MM.1S (cell line): Measurements from ENCODE around the gene SPTBN1.

Experiments used
- DNase-seq: peaks from one replicate; pipeline ENCODE4 v3.0.0-alpha.2; 2015
- H2AFZ ChIP-seq: fragments of 300-600 bp; sonication (generic); 2 replicates; pipeline ENCODE4 v1.6.0; 2016; ENCODE audit warnings: antibody characterized with exemption, low read length
- H3F3A ChIP-seq: fragments of 300-600 bp; sonication (generic); 2 replicates; pipeline ENCODE4 v1.6.1; 2016; ENCODE audit warnings: mild to moderate bottlenecking, antibody characterized with exemption, low read length, moderate library complexity, mixed read lengths; ENCODE audit not compliant: insufficient read depth
- H3K27ac ChIP-seq: fragments of 300-600 bp; sonication (generic); 2 replicates; pipeline ENCODE4 v1.5.1; 2016; ENCODE audit warnings: mild to moderate bottlenecking, low read length
- H3K27me3 ChIP-seq: fragments of 300-600 bp; sonication (generic); replicated peaks from 2 replicates; pipeline ENCODE4 v1.6.0; 2016; ENCODE audit warnings: low read length; ENCODE audit not compliant: insufficient read depth
- H3K36me3 ChIP-seq: fragments of 300-600 bp; sonication (generic); replicated peaks from 2 replicates; pipeline ENCODE4 v1.6.1; 2016; ENCODE audit warnings: mild to moderate bottlenecking, low read length, mixed read lengths; ENCODE audit not compliant: insufficient read depth
- H3K4me1 ChIP-seq: fragments of 300-600 bp; sonication (generic); 2 replicates; pipeline ENCODE4 v1.6.1; 2016; ENCODE audit warnings: low read length, mixed read lengths
- H3K4me2 ChIP-seq: fragments of 300-600 bp; sonication (generic); 2 replicates; pipeline ENCODE4 v1.6.0; 2016; ENCODE audit warnings: low read depth, low read length
- H3K4me3 ChIP-seq: fragments of 300-600 bp; sonication (generic); 2 replicates; pipeline ENCODE4 v1.5.1; 2016; ENCODE audit warnings: low read length, mixed read lengths
- H3K79me2 ChIP-seq: fragments of 300-600 bp; sonication (generic); 2 replicates; pipeline ENCODE4 v1.6.1; 2016; ENCODE audit warnings: mixed run types, low read length, mixed read lengths
- H3K9ac ChIP-seq: fragments of 300-600 bp; sonication (generic); 2 replicates; pipeline ENCODE4 v1.6.1; 2016; ENCODE audit warnings: low read length, mixed read lengths
- H3K9me2 ChIP-seq: fragments of 300-600 bp; sonication (generic); replicated peaks from 2 replicates; pipeline ENCODE4 v1.6.1; 2016; ENCODE audit warnings: mild to moderate bottlenecking, low read length, mixed read lengths; ENCODE audit not compliant: insufficient read depth
- H3K9me3 ChIP-seq: fragments of 300-600 bp; sonication (generic); replicated peaks from 2 replicates; pipeline ENCODE4 v1.6.1; 2016; ENCODE audit warnings: mild to moderate bottlenecking, low read length, mixed read lengths; ENCODE audit not compliant: insufficient read depth
- H4K20me1 ChIP-seq: fragments of 300-600 bp; sonication (generic); 2 replicates; pipeline ENCODE4 v1.6.1; 2016; ENCODE audit warnings: mild to moderate bottlenecking, low read length, moderate library complexity, mixed read lengths; ENCODE audit not compliant: insufficient read depth
- CTCF ChIP-seq: fragments of 300-600 bp; sonication (generic); IDR thresholded peaks from 2 replicates; pipeline ENCODE4 v1.5.1; 2016; ENCODE audit warnings: antibody characterized with exemption, low read length, mixed read lengths
- EZH2 ChIP-seq: fragments of 300-600 bp; sonication (generic); optimal IDR thresholded peaks from 2 replicates; pipeline ENCODE3; 2017; ENCODE audit warnings: low read depth, mild to moderate bottlenecking, antibody characterized with exemption, low read length, mixed read lengths
- EZH2phosphoT487 ChIP-seq: fragments of 300-600 bp; sonication (generic); IDR thresholded peaks from 2 replicates; pipeline ENCODE4 v1.6.1; 2018; ENCODE audit warnings: antibody characterized with exemption, low read length

The SPTBN1 gene

GRCh38 chr2:54475285-54475684 lies 19.2 kb downstream of the SPTBN1 start:
- Histone ChIP-seq H3K27me3 (no peaks in the 10 kb centered on the region), H3K36me3 (no peaks in the 10 kb centered on the region), H3K4me3 (no peak overlapping the region), H3K27ac (no peak overlapping the region), H2AFZ (no peak overlapping the region), H4K20me1 (no peaks in the 10 kb centered on the region), H3K9me3 (no peaks in the 10 kb centered on the region), H3K4me2 (no peak overlapping the region), H3F3A (no peaks in the 10 kb centered on the region), H3K4me1 (peaks cover 8% of the 10 kb centered on the region), H3K9me2 (no peaks in the 10 kb centered on the region), H3K79me2 (no peaks in the 10 kb centered on the region), H3K9ac (no peak overlapping the region)
- no peak for TF ChIP-seq CTCF
- no peak for TF ChIP-seq EZH2phosphoT487
- TF ChIP-seq EZH2, result no peak
- DNase-seq, result no peak

- Histone ChIP-seq H3F3A (no peaks in the 10 kb centered on the region), H3K27ac (no peak overlapping the region), H3K4me2 (no peak overlapping the region), H3K36me3 (no peaks in the 10 kb centered on the region), H3K79me2 (no peaks in the 10 kb centered on the region), H2AFZ (no peak overlapping the region), H3K4me3 (no peak overlapping the region), H4K20me1 (no peaks in the 10 kb centered on the region), H3K9me3 (no peaks in the 10 kb centered on the region), H3K9ac (no peak overlapping the region), H3K4me1 (peaks cover 5% of the 10 kb centered on the region), H3K9me2 (no peaks in the 10 kb centered on the region), H3K27me3 (no peaks in the 10 kb centered on the region)
- TF ChIP-seq EZH2phosphoT487, result no peak
- TF ChIP-seq CTCF, result no peak
- TF ChIP-seq EZH2, result no peak
- no peak for DNase-seq
These were observed 19.8 kb downstream of the SPTBN1 start for GRCh38 chr2:54475919-54476318.

- Histone ChIP-seq H3K79me2 (no peaks in the 10 kb centered on the region), H3K4me3 (no peak overlapping the region), H4K20me1 (no peaks in the 10 kb centered on the region), H3K27me3 (no peaks in the 10 kb centered on the region), H2AFZ (no peak overlapping the region), H3K9me2 (no peaks in the 10 kb centered on the region), H3K4me1 (no peaks in the 10 kb centered on the region), H3K9me3 (no peaks in the 10 kb centered on the region), H3K9ac (no peak overlapping the region), H3K4me2 (no peak overlapping the region), H3K27ac (no peak overlapping the region), H3K36me3 (no peaks in the 10 kb centered on the region), H3F3A (no peaks in the 10 kb centered on the region)
- DNase-seq, result no peak
- no peak for TF ChIP-seq EZH2
- TF ChIP-seq EZH2phosphoT487, result no peak
- TF ChIP-seq CTCF, result no peak
These were observed 20.7 kb downstream of the SPTBN1 start for GRCh38 chr2:54476852-54477251.

- Histone ChIP-seq H3K9me2 (no peaks in the 10 kb centered on the region), H3K4me1 (no peaks in the 10 kb centered on the region), H3K79me2 (no peaks in the 10 kb centered on the region), H3F3A (no peaks in the 10 kb centered on the region), H3K4me2 (no peak overlapping the region), H2AFZ (no peak overlapping the region), H3K9me3 (no peaks in the 10 kb centered on the region), H3K27ac (no peak overlapping the region), H3K36me3 (no peaks in the 10 kb centered on the region), H4K20me1 (no peaks in the 10 kb centered on the region), H3K27me3 (no peaks in the 10 kb centered on the region), H3K9ac (no peak overlapping the region), H3K4me3 (no peak overlapping the region)
- TF ChIP-seq EZH2phosphoT487 (no peak), EZH2 (no peak), CTCF (no peak)
- no peak for DNase-seq
These were observed 21.8 kb downstream of the SPTBN1 start for GRCh38 chr2:54477896-54478295.
